Gastroesophageal sphincter (tissue), 4 donors: Measurements from ENCODE around the gene TNS1. TPM values are rescaled to one million over a fixed set of nuclear protein-coding genes. Genes with fewer than 3 reads are reported as not detected.

ENCODE experiments used
- ATAC-seq: fragments of 150-250 bp; one replicate; pipeline ENCODE4 v1.9.1; 2016; ENCODE audit warnings: mild to moderate bottlenecking, moderate library complexity
- H3K27ac ChIP-seq, 4 donors: fragments of 200-600 bp; sonication (generic) in 3 of 4; 1 replicate in 3 of 4; 2 replicates in 1 of 4; pipeline ENCODE4 v1.5.1; 2016 to 2019
- H3K27me3 ChIP-seq: fragments of 200-600 bp; sonication (generic); one replicate; pipeline ENCODE4 v1.5.1; 2019
- H3K36me3 ChIP-seq, 2 donors: fragments of 200-600 bp; sonication (generic); one replicate each; pipeline ENCODE4 v1.5.1; 2019; ENCODE audit warnings: control low read depth in 1 of 2
- H3K4me1 ChIP-seq, 3 donors: fragments of 200-600 bp; sonication (generic); 1 replicate in 2 of 3; 2 replicates in 1 of 3; pipeline ENCODE4 v1.5.1; 2016 to 2019; ENCODE audit warnings: control low read depth in 2 of 3
- H3K4me3 ChIP-seq, 2 donors: fragments of 200-600 bp; sonication (generic); one replicate each; pipeline ENCODE4 v1.5.1; 2019; ENCODE audit warnings: mild to moderate bottlenecking in 1 of 2, moderate library complexity in 1 of 2
- H3K9me3 ChIP-seq, 3 donors: fragments of 200-600 bp; sonication (generic); one replicate each; pipeline ENCODE4 v1.5.1; 2017 to 2019; ENCODE audit warnings: control low read depth in 2 of 3
- EP300 ChIP-seq: sonication (generic); formaldehyde crosslinking; IDR thresholded peaks from one replicate; pipeline ENCODE4 v1.6.1; 2017; ENCODE audit warnings: antibody characterized with exemption, mild to moderate bottlenecking
- POLR2A ChIP-seq, 2 donors: fragments of 450-650 bp; IDR thresholded peaks; one replicate each; pipeline ENCODE4 v1.6.1; 2017; ENCODE audit warnings: antibody characterized with exemption in 2 of 2, mild to moderate bottlenecking in 2 of 2, moderate library complexity in 1 of 2
- POLR2AphosphoS5 ChIP-seq: sonication (generic); formaldehyde crosslinking; IDR thresholded peaks from one replicate; pipeline ENCODE4 v1.6.1; 2017; ENCODE audit warnings: antibody characterized with exemption
- WGBS, 2 donors: methylation state at CpG; one replicate each; pipeline ENCODE4 v1.1.5; 2018; ENCODE audit warnings: low coverage in 1 of 2; 5-methylcytosine and 5-hydroxymethylcytosine counted together
- total RNA-seq, 4 donors: library from RNA; depleted of rRNA; stranded (reverse); fragments of >200 nt; gene quantifications; one replicate each; pipeline ENCODE4 v1.1.0, GENCODE V29; 2016
- TF ChIP-seq, protein P1 (sequence below), 4 experiments: fragments of 200-600 bp in 2 of 4; fragments of 450-650 bp in 2 of 4; sonication (generic) in 1 of 4; IDR thresholded peaks; one replicate each; pipeline ENCODE4 v1.5.1; 2017 to 2019; ENCODE audit warnings: antibody characterized with exemption in 4 of 4, mild to moderate bottlenecking in 2 of 4, moderate library complexity in 2 of 4

TNS1 gene
- total RNA-seq, 4 donors from 2014 or later, result 825 to 2,193 (median 1,462) TPM

DNA sequence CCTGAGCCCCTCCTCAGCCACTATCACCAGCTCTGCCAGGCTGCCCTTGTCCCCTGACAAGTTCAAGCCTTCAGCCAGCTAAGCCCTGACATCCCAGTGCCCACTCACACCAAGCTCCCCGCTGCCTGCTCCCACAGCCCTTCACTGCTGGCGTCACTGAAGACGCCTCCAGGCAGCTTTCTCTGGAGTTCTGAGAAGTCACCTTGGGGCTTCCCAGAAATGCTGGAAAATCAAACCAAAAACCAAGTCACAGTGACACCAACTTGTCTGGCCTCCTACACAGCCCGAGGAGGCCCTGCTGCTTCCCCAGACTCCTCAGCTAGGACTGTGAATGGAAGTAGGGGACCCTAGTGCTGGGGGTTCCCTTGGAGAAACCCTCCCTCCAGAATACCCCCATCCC, 2.2 kb upstream of the TNS1 start:
- ATAC-seq, result no peak
- no peak overlapping the region for H3K4me3 ChIP-seq
- peak overlapping the region in 3 of 4 donors; percentile 63 to 84 (median 83) for H3K27ac ChIP-seq
- H3K27me3 ChIP-seq, result peaks cover 31% of the 10 kb centered on the region
- WGBS, 2 donors, result 88% methylated on average over 1 of the region's 4 CpGs; no CpG with 5 or more reads in 1 of the 2 donors
- H3K9me3 ChIP-seq, result no peaks in the 10 kb centered on the region
- TF ChIP-seq POLR2AphosphoS5 (no peak), EP300 (no peak), POLR2A (IDR thresholded peaks at IDR 0.05) (no peak)
- TF ChIP-seq, protein P1, sequence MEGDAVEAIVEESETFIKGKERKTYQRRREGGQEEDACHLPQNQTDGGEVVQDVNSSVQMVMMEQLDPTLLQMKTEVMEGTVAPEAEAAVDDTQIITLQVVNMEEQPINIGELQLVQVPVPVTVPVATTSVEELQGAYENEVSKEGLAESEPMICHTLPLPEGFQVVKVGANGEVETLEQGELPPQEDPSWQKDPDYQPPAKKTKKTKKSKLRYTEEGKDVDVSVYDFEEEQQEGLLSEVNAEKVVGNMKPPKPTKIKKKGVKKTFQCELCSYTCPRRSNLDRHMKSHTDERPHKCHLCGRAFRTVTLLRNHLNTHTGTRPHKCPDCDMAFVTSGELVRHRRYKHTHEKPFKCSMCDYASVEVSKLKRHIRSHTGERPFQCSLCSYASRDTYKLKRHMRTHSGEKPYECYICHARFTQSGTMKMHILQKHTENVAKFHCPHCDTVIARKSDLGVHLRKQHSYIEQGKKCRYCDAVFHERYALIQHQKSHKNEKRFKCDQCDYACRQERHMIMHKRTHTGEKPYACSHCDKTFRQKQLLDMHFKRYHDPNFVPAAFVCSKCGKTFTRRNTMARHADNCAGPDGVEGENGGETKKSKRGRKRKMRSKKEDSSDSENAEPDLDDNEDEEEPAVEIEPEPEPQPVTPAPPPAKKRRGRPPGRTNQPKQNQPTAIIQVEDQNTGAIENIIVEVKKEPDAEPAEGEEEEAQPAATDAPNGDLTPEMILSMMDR (IDR thresholded peaks at IDR 0.05), result no peak
- H3K4me1 ChIP-seq, result peaks cover 0 to 42% (median 11%) of the 10 kb centered on the region in 3 donors
- no peaks in the 10 kb centered on the region for H3K36me3 ChIP-seq

DNA sequence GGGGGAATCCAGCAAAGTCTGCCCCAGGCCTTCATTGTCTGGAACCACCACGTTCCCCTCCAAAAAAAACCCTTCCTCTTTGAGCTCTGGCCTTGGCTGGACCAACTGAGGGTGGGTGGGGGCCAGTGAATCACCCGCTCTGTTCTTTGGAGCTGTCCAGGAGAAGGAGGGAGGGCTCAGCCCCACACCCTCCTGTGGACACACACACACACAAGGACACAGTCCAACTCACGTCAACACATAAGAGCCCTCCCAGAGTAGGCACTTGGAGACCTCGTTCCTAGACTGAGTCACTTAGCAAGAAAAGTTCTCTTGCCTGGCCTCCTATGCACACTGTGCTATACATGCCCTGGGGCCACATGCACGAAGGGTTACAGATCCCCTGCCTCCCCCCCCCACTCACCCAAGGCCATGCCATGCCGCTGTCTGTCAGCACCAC, 1.2 kb upstream of the TNS1 start:
- peaks cover 21% of the 10 kb centered on the region for H3K27me3 ChIP-seq
- 49 to 100% methylated on average over 2 to 3 of the region's 6 CpGs for WGBS, 2 donors
- peak; percentile 87 for ATAC-seq
- H3K4me1 ChIP-seq, result peaks cover 0 to 41% (median 4%) of the 10 kb centered on the region in 3 donors
- H3K9me3 ChIP-seq, result no peaks in the 10 kb centered on the region
- peak overlapping the region in 3 of 4 donors; percentile 63 to 84 (median 83) for H3K27ac ChIP-seq
- no peak overlapping the region for H3K4me3 ChIP-seq
- H3K36me3 ChIP-seq, result no peaks in the 10 kb centered on the region
- peak; percentile 38 for TF ChIP-seq POLR2AphosphoS5
- TF ChIP-seq POLR2A (IDR thresholded peaks at IDR 0.05), result no peak

DNA sequence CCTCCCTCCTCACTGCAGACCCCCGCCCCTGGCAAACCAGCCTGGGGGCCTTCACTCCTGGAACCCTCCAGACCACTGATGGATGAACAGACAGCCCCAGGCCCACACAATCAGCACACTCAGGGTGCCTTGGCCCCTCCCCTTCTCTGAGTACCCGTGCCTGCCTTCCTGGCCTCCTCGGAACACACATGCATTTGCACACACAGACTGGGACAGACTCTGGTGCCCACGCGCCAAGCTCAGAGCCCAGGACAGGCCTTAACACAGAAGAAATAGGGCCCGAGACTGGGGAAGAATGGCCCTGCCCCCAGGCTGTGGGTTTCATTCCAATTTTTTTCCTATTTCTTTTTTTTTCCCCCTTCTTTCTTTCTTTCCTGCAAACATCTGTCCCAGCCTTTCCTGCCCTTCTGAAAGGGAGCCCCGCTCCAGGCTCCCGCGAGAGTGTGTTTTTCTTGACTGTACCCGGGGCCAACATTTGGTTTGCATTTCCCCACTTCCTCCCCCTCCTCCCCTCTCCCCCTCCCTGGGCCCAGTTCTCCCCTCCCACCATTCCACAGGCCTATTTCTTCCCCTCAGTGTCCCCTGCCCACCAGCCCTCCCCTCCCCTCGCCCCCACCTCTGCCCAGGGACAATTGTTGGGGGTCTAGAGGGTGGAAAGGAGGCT, 618 bp upstream of the TNS1 start:
- ATAC-seq, result peak; percentile 50

DNA sequence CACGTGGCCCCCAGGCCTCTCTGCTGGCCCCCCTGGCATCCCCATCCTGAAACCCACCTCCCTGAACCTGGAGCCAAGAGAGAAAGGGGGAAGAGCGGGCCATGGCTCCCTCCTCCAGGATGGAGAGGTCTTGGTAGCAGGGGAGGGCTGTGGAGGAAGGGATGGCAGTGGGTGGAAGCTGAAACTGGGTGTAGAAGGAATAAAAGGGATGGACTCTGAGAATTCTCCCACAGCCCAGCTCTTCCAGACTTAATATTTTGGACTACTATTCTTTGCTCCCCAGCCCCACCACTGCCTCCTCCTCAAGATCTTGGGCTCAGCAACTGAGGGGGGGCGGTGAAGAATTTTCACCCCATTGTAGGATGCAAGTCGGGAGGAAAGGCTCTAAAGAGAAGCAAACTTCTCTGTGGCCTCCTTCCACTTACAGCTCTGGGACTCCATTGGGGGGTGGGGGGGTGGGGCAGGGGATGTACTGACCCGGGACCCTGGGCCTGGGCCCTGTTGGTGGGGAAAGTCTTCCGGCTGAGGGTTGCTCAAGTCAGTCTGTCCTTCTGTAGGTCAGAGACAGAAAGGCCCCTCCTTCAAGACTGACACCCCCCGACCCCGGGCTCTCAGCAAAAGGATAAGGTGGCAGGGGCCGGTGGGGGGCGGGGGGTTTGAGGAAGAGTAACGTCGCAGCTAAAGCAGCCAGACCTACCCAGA, 501 bp downstream of the TNS1 start:
- peaks cover 0 to 44% (median 4%) of the 10 kb centered on the region in 3 donors for H3K4me1 ChIP-seq
- 54% methylated on average over 3 of the region's 12 CpGs; no CpG with 5 or more reads in 1 of the 2 donors for WGBS, 2 donors
- no peak for ATAC-seq

More for the DNA sequence above, 618 bp upstream of the TNS1 start:
- H3K36me3 ChIP-seq, result no peaks in the 10 kb centered on the region
- TF ChIP-seq POLR2A (IDR thresholded peaks at IDR 0.05) (no peak), POLR2AphosphoS5 (no peak), EP300 (no peak)
- TF ChIP-seq, protein P1 (IDR thresholded peaks at IDR 0.05), result no peak
- peak overlapping the region; percentile 24 to 84 (median 73) for H3K27ac ChIP-seq
- H3K27me3 ChIP-seq, result peaks cover 15% of the 10 kb centered on the region
- 30 to 46% methylated on average over 3 to 9 of the region's 11 CpGs for WGBS, 2 donors
- peak overlapping the region in 1 of 2 donors; percentile 49 for H3K4me3 ChIP-seq
- H3K4me1 ChIP-seq, result peaks cover 0 to 40% (median 4%) of the 10 kb centered on the region in 3 donors
- no peaks in the 10 kb centered on the region for H3K9me3 ChIP-seq

DNA sequence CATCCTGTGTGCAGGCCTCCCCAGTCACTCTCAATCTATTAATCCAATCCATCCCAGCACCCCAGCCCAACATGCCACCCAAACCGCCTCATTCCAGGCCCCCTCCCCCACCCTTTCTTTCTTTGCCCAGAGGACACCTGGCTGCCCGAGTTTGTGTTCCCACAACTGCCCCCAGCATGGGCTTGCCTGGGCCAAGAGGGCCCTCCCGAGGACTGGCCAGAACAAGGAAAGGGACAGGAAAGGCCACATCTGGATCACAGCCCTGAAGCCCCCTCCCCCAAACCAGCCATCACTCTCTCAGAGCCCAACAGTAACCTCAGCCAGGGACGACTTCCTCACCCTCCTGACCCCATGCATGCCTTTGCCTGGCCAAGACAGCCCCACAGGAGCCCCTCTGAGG, 1.2 kb downstream of the TNS1 start:
- H3K9me3 ChIP-seq, result no peaks in the 10 kb centered on the region
- H3K36me3 ChIP-seq, result no peaks in the 10 kb centered on the region
- no peaks in the 10 kb centered on the region for H3K27me3 ChIP-seq
- ATAC-seq, result no peak
- H3K4me3 ChIP-seq, result peak overlapping the region in 1 of 2 donors; percentile 49
- TF ChIP-seq EP300 (no peak), POLR2AphosphoS5 (no peak)
- TF ChIP-seq, protein P1 (IDR thresholded peaks at IDR 0.05), result no peak
- peaks cover 0 to 50% (median 4%) of the 10 kb centered on the region in 3 donors for H3K4me1 ChIP-seq
- 67% methylated on average over 1 of the region's 4 CpGs; no CpG with 5 or more reads in 1 of the 2 donors for WGBS, 2 donors
- peak overlapping the region in 3 of 4 donors; percentile 63 to 84 (median 83) for H3K27ac ChIP-seq

More for the DNA sequence above, 501 bp downstream of the TNS1 start:
- H3K4me3 ChIP-seq, result peak overlapping the region in 1 of 2 donors; percentile 49
- H3K36me3 ChIP-seq, result no peaks in the 10 kb centered on the region
- peak overlapping the region in 3 of 4 donors; percentile 63 to 84 (median 83) for H3K27ac ChIP-seq
- no peaks in the 10 kb centered on the region for H3K9me3 ChIP-seq
- TF ChIP-seq POLR2A (IDR thresholded peaks at IDR 0.05) (no peak), POLR2AphosphoS5 (no peak), EP300 (no peak)
- TF ChIP-seq, protein P1 (IDR thresholded peaks at IDR 0.05), result no peak
- H3K27me3 ChIP-seq, result peaks cover 4% of the 10 kb centered on the region
